Heart right ventricle (tissue), 16 donors: ENCODE results near the gene FKTN. TPM values are rescaled to one million over a fixed set of nuclear protein-coding genes. Genes with fewer than 3 reads are reported as not detected.
"Not testable (repeated sequence)": the region's sequence is repeated elsewhere in the genome, so short reads cannot be mapped to it uniquely, and the experiment has no call there.

ENCODE experiments used
- ATAC-seq, 8 donors: fragments of 200-7000 bp; cut with Tn5 transposase; one replicate each; pipeline ENCODE4 v1.9.1; 2020; ENCODE audit warnings: mild to moderate bottlenecking in 8 of 8, moderate library complexity in 8 of 8, moderate number of reproducible peaks in 1 of 8
- DNase-seq, 2 donors: peaks; one replicate each; pipeline ENCODE4 v3.0.0-alpha.2; 2020
- H3K27ac ChIP-seq, 10 donors: fragments of 200-600 bp; sonication (generic) in 2 of 10; one replicate each; pipeline versions ENCODE4 v1.5.0 to v1.8.0; 2020 to 2022; ENCODE audit warnings: mild to moderate bottlenecking in 3 of 10
- H3K27me3 ChIP-seq, 7 donors: fragments of 200-600 bp; one replicate each; pipeline ENCODE4 v1.8.0; 2021 to 2022; ENCODE audit warnings: mild to moderate bottlenecking in 2 of 7
- H3K36me3 ChIP-seq, 9 donors: fragments of 200-600 bp; sonication (generic) in 1 of 9; one replicate each; pipeline versions ENCODE4 v1.5.0 to v1.8.0; 2020 to 2022; ENCODE audit warnings: mild to moderate bottlenecking in 2 of 9
- H3K4me1 ChIP-seq, 9 donors: fragments of 200-600 bp; sonication (generic) in 1 of 9; one replicate each; pipeline versions ENCODE4 v1.5.0 to v1.8.0; 2020 to 2022; ENCODE audit warnings: mild to moderate bottlenecking in 4 of 9
- H3K4me3 ChIP-seq, 10 donors: fragments of 200-600 bp; sonication (generic) in 2 of 10; one replicate each; pipeline versions ENCODE4 v1.5.0 to v1.8.0; 2020 to 2022; ENCODE audit warnings: mild to moderate bottlenecking in 7 of 10, moderate library complexity in 2 of 10
- H3K9me3 ChIP-seq, 11 donors: fragments of 200-600 bp in 10 of 11; sonication (generic) in 2 of 11; one replicate each; pipeline versions ENCODE4 v1.5.0 to v1.8.0; 2013 to 2022; ENCODE audit warnings: mild to moderate bottlenecking in 2 of 11, control low read depth in 1 of 11, moderate library complexity in 1 of 11
- WGBS, 2 donors: extraction: QIAGEN DNeasy Blood & Tissue Kit; methylation state at CpG; one replicate each; pipeline ENCODE4 v1.1.7; 2013; ENCODE audit warnings: inconsistent platforms in 1 of 2; 5-methylcytosine and 5-hydroxymethylcytosine counted together
- intact Hi-C, 10 donors: fragments of 100-400 bp; cut with DNase I; formaldehyde crosslinking; loops; one replicate each; pipeline versions ENCODE4 v1.11.1 to v1.14.2; 2022
- polyA plus RNA-seq, 2 donors: library from polyadenylated mRNA; stranded (reverse); fragments of 200-250 nt; gene quantifications; one replicate each; pipeline ENCODE4 v1.2.3, GENCODE V29; 2013
- total RNA-seq, 10 donors: library from RNA; stranded (reverse); fragmentation: NEBNext Ultra II Directional in 3 of 10; extraction: Animal tissue kit (Norgen Biotek cat#: 25700) in 3 of 10; gene quantifications; one replicate each; pipeline versions ENCODE4 v1.2.1 to v1.2.4, GENCODE V29; 2021 to 2023
- TF ChIP-seq, protein P1 (sequence below), 9 donors: fragments of 200-600 bp; sonication (generic) in 2 of 9; IDR thresholded peaks; one replicate each; pipeline versions ENCODE4 v1.5.0 to v1.8.0; 2021 to 2022; ENCODE audit warnings: antibody characterized with exemption in 9 of 9, mild to moderate bottlenecking in 5 of 9, moderate library complexity in 1 of 9
- donor health status: Arrhythmogenic right ventricular cardiomyopathy.
- donor health status: ischemic (EF 13 %, LVEDD 7.1; RV severe dilation, severe dysfunction).
- donor health status: healthy with polysubstance abuse.
- donor health status: DM: no; HTN: yes; CAD: no.
- donor health status: DM: no; HTN: no; CAD: no.
- donor health status: ischemic (EF 25% LVEDD 6.9; RV normal size, moderate dysfunction).
- donor health status: ischemic (EF 25% LVEDD 5.7; RV mildly dilated, moderate dysfunction).
- donor health status: healthy.
- donor health status: DM: yes; HTN: yes; CAD: no.
- donor health status: Ischemic cardiomyopathy.
- donor health status: ischemic (EF 35%, LVEDD 5.7; RV mildly dilated, moderate dysfunction).
- donor health status: nonischemic (EF 11% LVEDD 7.7; RV severe dilation, severe dysfunction).
- donor health status: DM: yes; HTN: yes; CAD: no.
- donor health status: PGD.
- donor health status: ischemic (EF 29% LVEDD 5.4; RV normal size, mild dysfunction).
- donor health status: nonischemic (EF 23%, LVEDD 6.1; RV moderate dilation, normal function).

Gene FKTN
- total and polyA plus RNA-seq, 12 donors: 2.2 to 12.7 (median 7.8) TPM

DNA sequence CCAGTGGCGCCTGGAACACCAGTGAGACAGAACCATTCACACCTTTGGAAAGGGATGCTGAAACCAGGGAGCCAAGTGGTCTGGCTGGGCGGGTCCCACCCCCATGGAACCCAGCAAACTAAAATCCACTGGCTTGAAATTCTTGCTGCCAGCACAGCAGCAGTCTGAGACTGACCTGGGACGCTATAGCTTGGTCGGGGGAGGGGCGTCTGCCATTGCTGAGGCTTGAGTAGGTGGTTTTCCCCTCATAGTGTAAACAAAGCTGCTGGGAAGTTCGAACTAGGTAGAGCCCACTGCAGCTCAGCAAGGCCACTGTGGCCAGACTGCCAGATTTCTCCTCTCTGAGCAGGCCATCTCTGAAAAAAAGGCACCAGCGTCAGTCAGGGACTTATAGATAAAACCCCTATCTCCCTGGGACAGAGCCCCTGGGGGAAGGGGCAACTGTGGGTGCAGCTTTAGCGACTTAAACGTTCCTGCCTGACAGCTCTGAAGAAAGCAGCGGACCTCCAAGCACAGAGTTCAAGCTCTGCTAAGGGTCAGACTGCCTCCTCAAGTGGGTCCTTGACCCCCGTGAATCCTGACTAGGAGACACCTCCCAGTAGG is 42.0 kb upstream of the FKTN start:
- Histone ChIP-seq H3K9me3 (no peaks in the 10 kb centered on the region), H3K36me3 (peaks cover 0 to 52% (median 0%) of the 10 kb centered on the region in 9 donors), H3K27ac (no peak overlapping the region), H3K27me3 (no peaks in the 10 kb centered on the region), H3K4me1 (peaks cover 0 to 16% (median 0%) of the 10 kb centered on the region in 9 donors), H3K4me3 (no peak overlapping the region)
- no peak for ATAC-seq
- no peak for DNase-seq
- 77 to 88% methylated on average over 11 of the region's 11 CpGs for WGBS, 2 donors
- TF ChIP-seq, protein P1, sequence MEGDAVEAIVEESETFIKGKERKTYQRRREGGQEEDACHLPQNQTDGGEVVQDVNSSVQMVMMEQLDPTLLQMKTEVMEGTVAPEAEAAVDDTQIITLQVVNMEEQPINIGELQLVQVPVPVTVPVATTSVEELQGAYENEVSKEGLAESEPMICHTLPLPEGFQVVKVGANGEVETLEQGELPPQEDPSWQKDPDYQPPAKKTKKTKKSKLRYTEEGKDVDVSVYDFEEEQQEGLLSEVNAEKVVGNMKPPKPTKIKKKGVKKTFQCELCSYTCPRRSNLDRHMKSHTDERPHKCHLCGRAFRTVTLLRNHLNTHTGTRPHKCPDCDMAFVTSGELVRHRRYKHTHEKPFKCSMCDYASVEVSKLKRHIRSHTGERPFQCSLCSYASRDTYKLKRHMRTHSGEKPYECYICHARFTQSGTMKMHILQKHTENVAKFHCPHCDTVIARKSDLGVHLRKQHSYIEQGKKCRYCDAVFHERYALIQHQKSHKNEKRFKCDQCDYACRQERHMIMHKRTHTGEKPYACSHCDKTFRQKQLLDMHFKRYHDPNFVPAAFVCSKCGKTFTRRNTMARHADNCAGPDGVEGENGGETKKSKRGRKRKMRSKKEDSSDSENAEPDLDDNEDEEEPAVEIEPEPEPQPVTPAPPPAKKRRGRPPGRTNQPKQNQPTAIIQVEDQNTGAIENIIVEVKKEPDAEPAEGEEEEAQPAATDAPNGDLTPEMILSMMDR (IDR thresholded peaks at IDR 0.05): no peak
- intact Hi-C loops: no loop called here

DNA sequence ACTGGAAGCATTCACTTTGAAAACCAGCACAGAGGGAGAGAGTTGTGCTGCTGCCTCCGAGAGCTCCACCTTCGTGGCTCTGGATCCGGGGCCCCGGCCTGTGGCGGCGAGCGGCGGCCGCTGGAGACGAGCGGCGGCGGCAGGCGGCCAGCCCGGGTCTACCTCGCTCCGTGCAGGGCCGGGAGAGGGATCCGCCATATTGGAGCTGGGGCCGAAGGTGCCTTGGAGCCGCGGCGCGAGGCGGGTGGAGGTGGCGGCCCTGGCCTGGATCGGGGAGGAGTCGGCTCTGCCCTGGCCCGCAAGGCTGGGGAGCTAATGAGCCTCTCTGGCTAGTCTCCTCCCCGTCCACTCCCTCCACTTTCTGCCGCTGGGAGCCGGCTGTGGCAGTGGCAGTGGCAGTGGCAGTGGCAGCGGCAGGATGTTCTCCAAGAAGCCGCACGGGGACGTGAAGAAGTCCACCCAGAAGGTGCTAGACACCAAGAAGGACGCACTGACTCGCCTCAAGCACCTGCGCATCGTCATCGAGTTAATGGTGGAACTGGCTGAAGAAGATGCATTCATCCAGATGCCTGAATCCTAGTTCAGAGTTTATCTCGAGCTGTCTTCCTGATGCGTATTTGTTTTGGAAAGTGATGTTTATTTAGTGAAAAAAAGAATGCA is 38.1 kb upstream of the FKTN start:
- Histone ChIP-seq H3K4me3 (peak overlapping the region in 9 of 10 donors; percentile 23 to 58 (median 50)), H3K36me3 (peaks cover 0 to 23% (median 0%) of the 10 kb centered on the region in 9 donors), H3K27ac (peak overlapping the region in 8 of 10 donors; percentile 72 to 83 (median 80))
- WGBS, 2 donors: 83 to 88% methylated on average over 34 to 43 of the region's 43 CpGs
- ATAC-seq (peak; percentile 38 to 91 (median 60)), DNase-seq (peak in 1 of 2 donors; percentile 39)
- intact Hi-C loops, H3K4me1 ChIP-seq, H3K27me3 ChIP-seq, H3K9me3 ChIP-seq: not testable (repeated sequence)

DNA sequence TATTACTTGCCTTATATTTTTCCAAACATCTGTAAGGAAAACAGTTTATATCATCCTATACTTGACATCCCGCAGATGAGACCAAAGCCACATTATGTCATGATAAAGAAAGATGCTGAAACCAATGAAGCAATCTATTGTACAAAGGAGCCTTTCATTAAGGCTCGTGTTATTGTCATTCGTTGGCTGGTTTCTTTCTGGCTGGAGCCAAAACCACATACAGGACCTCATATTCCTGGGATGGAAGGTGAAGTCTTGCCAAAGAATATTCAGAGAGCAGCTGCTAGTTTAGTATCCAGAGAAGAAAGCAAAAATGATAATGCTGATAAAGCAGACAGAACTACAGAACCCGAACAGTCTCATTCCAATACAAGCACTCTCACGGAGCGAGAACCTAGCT is 36.9 kb upstream of the FKTN start:
- H3K4me3 ChIP-seq, H3K9me3 ChIP-seq, intact Hi-C loops, H3K4me1 ChIP-seq, DNase-seq, H3K27me3 ChIP-seq, H3K27ac ChIP-seq, ATAC-seq: not testable (repeated sequence)
- whole genome bisulfite sequencing, 2 donors: 77 to 81% methylated on average over 6 of the region's 6 CpGs
- H3K36me3 ChIP-seq: peaks cover 0 to 18% (median 0%) of the 10 kb centered on the region in 9 donors

DNA sequence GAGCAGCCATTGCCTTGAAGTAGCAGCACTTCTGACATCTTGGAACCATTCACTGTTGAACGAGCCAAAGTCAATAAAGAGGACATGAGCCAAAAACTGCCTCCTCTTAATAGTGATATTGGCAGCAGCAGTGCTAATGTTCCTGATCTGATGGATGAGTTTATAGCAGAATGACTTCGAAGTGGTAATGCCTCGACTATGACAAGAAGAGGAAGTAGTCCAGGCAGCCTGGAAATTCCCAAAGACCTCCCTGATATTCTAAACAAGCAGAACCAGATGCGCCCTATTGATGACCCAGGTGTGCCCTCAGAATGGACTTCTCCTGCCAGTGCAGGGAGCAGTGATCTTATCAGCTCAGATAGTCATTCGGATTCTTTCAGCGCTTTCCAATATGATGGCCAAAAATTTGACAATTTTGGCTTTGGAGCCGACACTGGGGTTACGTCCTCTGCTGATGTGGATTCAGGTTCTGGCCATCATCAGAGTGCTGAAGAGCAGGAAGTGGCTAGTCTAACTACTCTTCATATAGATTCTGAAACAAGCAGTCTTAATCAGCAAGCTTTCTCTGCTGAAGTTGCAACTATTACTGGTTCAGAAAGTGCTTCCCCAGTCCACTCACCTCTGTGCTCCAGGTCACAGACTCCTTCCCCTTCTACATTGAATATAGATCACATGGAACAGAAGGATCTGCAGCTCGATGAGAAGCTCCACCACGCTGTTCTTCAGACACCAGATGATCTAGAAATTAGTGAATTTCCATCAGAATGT is 35.1 kb upstream of the FKTN start:
- H3K36me3 ChIP-seq, H3K27ac ChIP-seq, H3K4me1 ChIP-seq, H3K9me3 ChIP-seq, H3K27me3 ChIP-seq, intact Hi-C loops, H3K4me3 ChIP-seq, DNase-seq, ATAC-seq: not testable (repeated sequence)
- 76 to 81% methylated on average over 9 to 10 of the region's 10 CpGs for WGBS, 2 donors

DNA sequence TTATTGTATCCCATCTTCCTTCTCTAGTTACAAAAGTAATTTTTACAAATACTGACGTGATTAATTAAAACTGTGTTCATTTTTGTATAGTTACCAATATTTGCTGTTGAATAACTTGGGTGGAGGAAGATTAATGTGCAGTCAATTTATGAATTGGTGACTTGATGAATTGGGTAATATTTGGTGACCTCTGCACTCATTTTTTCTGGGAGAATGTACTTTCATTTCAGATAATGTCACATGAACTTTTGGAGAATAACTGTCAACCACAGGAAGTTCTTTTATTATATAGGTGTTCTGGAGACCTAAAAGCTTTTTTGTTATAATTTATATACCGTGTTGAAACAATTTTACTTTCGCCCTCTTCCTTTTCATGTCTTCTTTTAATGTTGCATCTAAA is 26.4 kb upstream of the FKTN start:
- ATAC-seq (no peak), DNase-seq (no peak)
- intact Hi-C loops: no loop called here
- H3K36me3 ChIP-seq: peaks cover 0 to 35% (median 5%) of the 10 kb centered on the region in 9 donors
- H3K4me1 ChIP-seq: peaks cover 0 to 3% (median 0%) of the 10 kb centered on the region in 9 donors
- TF ChIP-seq, protein P1 (IDR thresholded peaks at IDR 0.05): no peak
- peaks cover 0 to 16% (median 7%) of the 10 kb centered on the region in 11 donors for H3K9me3 ChIP-seq
- WGBS, 2 donors: 85 to 88% methylated on average over 3 of the region's 3 CpGs
- no peak overlapping the region for H3K4me3 ChIP-seq
- H3K27ac ChIP-seq: no peak overlapping the region
- no peaks in the 10 kb centered on the region for H3K27me3 ChIP-seq
